Left forelimb (tissue), 1 donor: Measurements from ENCODE around the gene KRT5.
A peak's percentile ranks its signal among the peaks of the same experiment; 100 is the strongest.
"Not testable (repeated sequence)": the region's sequence is repeated elsewhere in the genome, so short reads cannot be mapped to it uniquely, and the experiment has no call there.

Experiments used
- DNase-seq: peaks from one replicate; pipeline ENCODE4 v3.0.0-alpha.2; 2018; ENCODE audit warnings: low spot score

Gene KRT5

GRCh38 chr12:52521175-52521567 lies 977 bp upstream of the KRT5 start:
- no peak for DNase-seq

- DNase-seq: peak; percentile 44
Observed at GRCh38 chr12:52519387-52519703, 849 bp downstream of the KRT5 start.

- DNase-seq: peak; percentile 33
Observed at GRCh38 chr12:52518574-52519386, 1.4 kb downstream of the KRT5 start.

GRCh38 chr12:52517888-52518287 lies 2.3 kb downstream of the KRT5 start:
- DNase-seq: peak; percentile 34

DNA sequence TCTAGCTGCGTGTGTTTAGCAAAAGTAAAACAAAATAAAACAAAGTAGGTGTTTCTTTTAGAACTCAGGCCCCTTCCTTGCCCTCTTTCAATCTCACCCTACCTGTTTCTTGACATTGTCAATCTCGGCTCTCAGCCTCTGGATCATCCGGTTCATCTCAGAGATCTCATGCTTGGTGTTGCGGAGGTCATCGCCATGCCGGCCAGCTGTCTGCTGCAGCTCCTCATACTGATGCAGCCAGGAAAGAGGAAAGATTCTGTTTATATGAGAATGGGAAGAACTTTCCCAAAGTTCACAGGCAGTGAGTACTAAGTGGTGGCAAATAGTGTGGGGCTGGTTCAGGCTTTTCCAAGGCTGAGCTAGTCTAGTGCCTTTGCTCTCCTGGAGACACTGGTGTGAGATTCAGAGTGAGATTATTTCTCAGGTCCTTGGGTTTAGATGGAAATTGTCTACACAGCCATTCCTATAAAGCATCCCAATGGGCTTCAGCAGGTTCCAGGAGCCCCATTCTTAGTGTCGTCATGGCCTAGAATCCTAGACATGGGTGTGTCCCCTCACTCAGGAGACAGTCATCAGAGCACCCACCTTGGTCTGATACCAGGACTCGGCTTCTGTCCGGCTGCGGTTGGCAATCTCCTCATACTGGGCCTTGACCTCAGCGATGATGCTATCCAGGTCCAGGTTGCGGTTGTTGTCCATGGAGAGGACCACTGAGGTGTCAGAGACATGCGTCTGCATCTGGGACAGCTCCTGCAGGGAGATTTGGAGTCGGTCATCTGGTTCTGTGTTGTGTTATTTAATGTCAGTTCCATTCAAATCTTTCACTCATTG lies 3.0 kb downstream of the KRT5 start:
- no peak for DNase-seq

GRCh38 chr12:52515927-52516831 lies 4.0 kb downstream of the KRT5 start:
- DNase-seq: no peak

GRCh38 chr12:52515319-52515646 lies 4.9 kb downstream of the KRT5 start:
- DNase-seq: no peak

DNA sequence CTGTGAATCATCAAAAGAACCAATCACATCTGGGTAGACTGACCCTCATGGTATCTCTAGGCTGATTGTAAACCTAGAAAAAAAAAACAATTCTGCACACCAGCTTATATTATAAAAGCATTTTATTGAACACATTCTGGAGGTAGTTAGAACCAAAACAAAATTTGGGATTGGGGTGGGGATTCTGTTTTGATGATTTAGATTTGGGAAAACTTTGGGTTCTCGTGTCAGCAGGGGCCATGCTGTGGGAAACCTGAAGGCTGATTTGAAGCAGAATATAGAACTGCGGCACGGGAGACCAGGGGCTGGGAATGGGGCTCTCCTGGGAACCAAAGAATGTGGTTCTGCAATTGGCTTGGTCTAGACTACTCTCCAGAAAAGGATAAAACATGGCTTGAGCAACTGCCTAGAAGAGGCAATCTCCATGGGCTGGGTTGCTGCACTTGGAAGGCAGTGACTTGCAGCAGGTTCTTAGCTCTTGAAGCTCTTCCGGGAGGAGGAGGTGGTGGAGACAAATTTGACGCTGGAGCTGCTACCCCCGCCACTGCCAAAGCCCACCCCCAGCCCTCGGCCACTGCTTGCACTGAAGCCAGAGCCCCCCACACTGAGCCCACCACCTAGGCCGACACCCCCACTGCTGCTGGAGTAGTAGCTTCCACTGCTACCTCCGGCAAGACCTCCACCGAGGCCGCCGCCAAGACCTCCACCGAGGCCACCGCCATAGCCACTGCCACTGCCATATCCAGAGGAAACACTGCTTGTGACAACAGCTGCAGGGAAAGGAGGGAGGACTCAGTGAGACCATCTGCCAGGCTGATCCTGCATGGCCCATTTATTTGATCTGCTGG lies 5.5 kb downstream of the KRT5 start:
- DNase-seq: no peak

DNA sequence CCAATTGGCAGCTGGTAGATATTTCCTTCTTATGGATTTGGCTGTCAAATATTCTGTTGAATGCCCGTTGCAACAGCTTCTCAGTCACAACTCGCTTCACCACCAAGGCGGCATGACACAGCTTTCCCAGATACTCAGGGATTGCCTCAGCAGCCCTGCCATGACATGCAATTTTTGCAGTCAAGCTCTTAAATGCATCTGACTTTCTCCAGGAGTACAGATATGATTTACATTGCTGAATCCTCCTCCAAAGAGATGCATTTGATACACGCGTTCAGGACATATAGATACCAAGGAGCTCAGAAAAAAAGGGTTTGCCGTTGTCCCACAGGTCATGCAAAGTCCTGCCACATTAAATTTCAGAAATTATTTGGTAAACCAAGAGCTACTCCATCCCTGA lies 6.5 kb downstream of the KRT5 start:
- no peak for DNase-seq

- DNase-seq: no peak
Observed at GRCh38 chr12:52508211-52508610, 12.0 kb downstream of the KRT5 start.

DNA sequence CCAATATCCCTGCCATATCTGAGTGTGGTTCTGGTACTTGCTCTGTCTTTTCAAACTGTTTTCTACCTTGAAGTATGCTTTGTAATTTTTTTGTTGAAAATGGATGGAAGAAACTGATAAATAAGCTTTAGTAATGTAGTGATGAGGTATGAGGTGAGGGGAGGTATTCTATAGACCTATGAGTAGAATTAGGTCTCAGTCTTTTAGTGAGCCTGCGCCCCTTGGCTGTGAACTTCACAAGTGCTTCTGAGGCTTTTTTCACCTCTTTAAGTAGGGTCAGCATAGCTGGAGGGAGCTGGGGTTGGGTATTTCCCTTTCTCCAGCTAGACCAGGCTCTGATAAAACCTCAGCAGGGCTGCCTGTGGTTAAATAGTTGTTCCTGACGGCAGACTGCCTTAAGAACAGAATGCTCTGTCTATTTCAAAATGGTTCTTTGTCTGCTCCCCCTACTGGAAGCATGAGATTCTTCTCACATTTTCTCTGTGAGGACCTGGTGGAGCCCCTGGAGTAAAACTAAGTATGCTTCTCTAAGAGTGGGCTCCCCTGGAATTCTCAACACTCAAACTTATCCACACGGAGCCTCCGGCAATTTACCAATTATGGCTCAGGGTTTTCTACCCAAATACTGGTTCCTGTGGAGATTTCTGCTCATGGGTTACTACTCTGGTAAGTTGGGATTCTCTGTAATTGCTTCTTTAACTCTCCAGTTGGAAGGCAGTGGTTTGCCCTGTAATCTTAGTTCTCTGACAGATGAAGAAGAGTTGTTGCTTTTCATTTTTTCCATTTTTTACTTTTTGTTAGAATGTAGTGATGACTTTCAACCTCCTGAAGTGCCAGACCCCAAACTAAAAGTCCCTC lies 13.1 kb downstream of the KRT5 start:
- no peak for DNase-seq

GRCh38 chr12:52502877-52503276 lies 17.3 kb downstream of the KRT5 start:
- DNase-seq: no peak

DNA sequence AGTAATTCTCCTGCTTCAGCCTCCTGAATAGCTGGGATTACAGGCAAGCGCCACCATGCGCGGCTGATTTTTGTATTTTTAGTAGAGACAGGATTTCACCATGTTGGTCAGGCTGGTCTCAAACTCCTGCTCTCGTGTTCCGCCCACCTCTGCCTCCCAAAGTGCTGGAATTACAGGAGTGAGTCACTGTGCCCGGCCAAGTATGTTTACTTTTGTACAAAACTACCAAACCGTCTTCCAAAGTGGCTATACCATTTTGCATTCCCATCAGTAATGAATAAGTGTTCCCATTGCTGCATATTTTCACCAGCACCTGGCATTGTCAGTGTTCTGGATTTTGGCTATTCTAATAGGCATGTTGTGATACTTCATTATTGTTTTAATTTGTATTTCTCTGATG lies 18.7 kb downstream of the KRT5 start:
- no peak for DNase-seq

DNA sequence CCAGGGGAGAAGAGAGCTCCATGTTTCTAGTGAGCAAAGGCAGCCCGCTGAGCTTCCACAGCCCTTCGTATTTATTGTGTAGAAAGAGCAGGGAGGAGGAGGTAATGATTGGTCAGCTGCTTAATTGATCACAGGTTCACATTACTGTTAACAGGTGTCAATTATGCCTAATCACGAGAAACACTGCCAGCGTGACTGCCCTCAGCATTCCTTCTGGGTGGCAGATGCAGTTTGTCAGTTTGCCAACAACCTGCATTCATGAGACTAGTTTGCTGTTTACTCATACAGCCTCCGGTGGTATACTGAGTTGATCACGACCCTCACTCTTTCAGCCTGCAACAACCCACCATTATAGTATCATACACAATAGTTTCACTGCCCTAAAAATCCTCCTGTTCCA lies 19.6 kb downstream of the KRT5 start:
- DNase-seq: not testable (repeated sequence)

DNA sequence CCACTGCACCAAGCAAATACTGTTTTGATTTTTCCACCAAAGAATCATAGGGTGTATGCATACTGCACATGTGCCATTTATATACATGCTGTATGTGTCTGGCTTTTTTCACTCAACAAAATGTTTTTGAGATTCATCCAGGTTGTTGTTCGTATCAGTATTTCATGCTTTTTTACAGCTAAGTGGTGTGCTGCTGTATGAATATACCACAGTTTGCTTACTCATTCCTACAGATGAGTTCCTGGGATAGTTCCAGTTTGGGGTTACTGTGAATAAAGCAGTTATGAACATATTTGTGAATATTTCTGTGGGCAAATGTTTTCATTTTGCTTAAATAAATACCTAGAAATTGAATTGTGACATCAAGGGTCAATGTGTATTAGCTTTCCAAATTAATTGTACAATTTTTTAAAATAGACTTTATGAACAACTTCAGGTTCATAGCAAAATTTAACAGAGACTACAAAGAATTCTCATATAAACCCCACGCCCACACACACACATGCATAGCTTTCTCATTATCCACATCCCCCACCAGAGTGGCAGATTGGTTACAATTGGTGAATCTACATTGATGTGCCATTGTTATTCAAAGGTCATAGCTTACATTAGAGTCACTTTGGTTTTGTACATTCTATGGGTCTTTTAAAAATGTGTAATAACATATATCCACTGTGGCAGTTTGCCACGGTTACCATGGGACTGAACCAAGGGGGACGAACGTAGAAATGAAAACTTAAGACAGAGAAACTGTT lies 20.2 kb downstream of the KRT5 start:
- DNase-seq: no peak

GRCh38 chr12:52498946-52499345 lies 21.2 kb downstream of the KRT5 start:
- no peak for DNase-seq

GRCh38 chr12:52497975-52498374 lies 22.2 kb downstream of the KRT5 start:
- DNase-seq: no peak

- no peak for DNase-seq
Observed at GRCh38 chr12:52496590-52497071, 23.6 kb downstream of the KRT5 start.

GRCh38 chr12:52496054-52496453 lies 24.1 kb downstream of the KRT5 start:
- DNase-seq: no peak

DNA sequence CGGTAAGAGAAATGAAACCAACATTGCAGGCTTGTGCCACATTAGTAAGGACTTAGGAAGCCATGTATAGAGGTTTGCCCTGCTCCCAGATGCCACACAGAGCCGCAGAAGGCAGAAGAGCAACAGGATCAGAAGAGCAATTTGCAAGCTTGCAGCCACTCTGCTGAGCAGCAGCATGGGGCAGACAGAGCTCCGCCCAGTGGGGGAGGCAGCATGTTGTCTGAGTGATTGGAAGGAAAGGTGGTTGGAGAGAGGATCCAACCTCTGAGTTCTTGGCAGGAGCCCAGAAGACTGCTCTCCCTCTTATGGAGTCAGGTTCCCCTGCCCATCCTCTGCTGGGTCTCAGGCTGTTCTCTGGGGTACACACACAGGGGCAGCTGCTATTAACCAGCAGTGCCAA lies 24.8 kb downstream of the KRT5 start:
- DNase-seq: no peak
